Measurements from ENCODE around the gene PIF1.
"Not testable (repeated sequence)": the region's sequence is repeated elsewhere in the genome, so short reads cannot be mapped to it uniquely, and the experiment has no call there.

The PIF1 gene

DNA sequence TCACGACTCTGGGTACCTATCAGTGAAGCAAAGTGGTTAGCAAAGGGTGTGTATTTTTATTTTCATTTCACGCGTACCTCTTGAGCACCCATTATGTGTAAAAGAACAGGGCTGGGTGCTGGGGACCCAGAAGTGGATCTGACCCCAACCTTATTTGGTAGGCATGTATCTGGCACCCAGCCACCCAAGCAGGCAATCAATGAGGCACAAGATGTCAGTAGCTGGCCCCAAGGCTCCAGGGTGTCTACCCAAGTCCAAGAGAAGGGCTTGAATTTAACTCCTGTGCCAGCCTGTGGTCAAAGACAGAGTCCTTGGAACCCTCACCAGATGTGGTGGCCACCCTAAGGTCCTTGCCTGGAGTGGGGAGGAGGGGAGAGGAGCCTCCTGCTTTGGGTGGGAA, 22.0 kb upstream of the PIF1 start:
- no peak for DNase-seq (ENCODE audit: low spot score)
- FAIRE-seq = no peak

DNA sequence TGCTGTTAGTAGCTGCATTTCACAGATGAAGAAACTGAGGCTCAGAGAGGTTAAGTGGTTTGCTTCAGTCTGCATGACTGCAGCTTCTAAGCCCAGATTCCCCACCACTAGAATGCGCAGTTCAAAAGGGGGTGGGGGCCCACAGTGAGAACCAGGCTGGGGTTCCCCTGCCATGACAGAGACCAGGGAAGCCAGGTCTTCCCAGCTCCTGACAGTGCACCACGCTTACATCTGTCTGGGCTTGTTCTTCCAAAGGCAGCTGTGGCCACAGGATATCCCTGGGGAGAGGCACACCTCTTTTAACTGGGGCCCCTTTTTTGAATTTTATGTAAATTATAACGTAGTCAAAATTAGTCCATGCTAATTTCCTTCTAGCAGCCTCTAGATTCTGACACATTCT, 21.6 kb upstream of the PIF1 start:
- FAIRE-seq (no peak), DNase-seq (ENCODE audit: low spot score) (no peak)

DNA sequence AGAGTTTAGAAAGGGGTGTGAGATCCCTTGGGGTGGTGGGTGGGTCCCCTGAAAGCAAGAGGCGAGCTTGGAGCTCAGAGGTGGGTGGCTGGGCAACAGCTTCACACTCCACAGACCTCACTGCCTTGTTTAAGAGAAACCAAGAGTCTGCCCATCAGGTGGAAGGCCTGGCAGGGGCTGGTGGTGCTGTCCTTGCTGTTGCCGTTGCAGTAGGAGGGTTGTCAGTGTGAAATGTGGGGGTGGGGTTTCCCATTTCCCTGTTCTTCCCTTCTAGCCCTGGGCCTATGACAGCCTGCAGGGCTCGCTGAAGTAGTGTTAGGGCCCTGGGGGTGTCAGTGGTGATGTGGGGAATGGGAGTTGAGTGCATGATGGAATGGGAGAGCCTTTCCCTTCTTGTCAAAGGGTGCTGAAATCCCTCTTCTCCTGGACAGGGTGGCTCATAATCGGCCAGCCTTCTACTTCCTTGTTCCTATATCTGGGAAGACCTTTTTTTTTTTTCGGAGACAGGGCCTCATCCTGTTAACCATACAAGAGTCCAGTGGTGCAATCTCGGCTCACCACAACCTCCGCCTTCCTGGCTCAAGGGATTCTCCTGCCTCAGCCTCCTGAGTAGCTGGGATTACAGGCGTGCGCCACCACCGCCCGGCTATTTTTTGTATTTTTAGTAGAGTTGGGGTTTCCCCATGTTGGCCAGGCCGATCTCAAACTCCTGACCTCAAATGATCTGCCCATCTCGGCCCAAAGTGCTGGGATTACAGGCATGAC, 20.6 kb upstream of the PIF1 start:
- no peak for DNase-seq (ENCODE audit: low spot score)
- no peak for FAIRE-seq

DNA sequence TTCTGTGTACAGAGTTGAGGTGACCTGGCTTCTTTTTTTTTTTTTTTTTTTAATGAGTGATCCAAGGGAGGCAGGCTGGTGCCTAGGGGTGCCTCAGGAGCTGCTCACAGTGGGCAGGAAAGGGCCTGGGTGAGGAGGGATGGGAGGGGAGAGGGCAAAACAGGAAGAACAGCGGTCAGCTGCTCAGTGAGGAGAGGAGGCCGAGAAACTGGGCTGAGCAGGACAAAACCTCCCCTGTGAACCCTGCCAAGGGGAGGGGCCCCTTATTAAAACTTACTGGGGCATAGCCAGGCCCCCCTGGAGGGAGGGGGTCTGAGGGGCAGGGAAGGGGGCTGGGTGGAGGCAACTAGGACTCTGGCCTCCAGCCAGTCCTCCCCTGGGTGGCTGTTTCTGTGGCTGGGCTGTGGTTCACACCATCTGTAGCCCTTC, 19.8 kb upstream of the PIF1 start:
- FAIRE-seq (no peak), DNase-seq (ENCODE audit: low spot score) (no peak)

DNA sequence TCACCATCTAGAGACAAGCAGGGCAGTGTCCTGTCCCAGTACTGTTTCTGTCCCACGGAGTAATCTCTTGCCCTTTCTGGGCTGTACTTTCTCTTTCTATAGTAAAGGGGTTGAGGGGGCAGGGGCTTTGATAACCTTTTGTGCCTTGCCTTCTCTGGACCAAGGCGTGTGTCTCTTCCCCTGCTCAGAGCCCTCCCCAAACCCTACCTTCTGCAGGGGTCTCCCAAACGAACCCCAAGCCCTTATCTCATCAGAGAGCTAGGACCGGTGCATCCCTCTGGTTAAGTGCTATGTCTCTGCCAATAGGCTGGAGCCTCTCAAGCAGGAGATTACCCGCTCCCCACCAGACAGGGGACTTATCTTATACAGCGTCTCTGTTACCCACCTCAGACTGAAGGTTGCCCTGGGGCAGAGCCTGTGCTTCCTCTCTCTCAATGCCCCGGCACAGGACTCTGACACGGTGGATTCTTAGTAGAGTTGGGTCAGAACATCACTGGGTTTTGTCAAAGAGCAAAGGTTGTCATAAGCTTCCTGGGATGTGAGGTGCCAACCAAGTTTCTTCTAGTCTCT, 19.2 kb upstream of the PIF1 start:
- FAIRE-seq (no peak), DNase-seq (ENCODE audit: low spot score) (no peak)

DNA sequence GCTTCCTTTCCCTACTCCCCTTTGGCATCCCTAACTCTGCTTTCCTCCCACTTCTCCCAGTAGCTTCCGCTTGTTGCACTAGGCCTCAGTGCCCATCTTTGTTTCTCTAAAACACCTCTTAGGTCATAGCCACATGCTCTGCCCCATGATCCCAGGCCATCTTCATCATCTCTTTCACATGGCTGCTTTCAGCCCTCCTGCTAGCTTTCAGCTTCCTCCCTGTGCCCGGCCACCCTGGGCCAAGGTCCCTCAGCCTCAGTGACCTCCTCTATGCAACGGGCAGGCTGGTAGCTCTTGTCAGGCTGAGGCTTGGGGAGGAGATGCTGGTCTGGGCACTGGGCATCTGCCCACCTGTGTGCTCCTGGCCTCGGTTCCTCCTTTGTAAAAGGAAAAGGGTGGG, 18.5 kb upstream of the PIF1 start:
- no peak for DNase-seq (ENCODE audit: low spot score)
- FAIRE-seq = no peak

DNA sequence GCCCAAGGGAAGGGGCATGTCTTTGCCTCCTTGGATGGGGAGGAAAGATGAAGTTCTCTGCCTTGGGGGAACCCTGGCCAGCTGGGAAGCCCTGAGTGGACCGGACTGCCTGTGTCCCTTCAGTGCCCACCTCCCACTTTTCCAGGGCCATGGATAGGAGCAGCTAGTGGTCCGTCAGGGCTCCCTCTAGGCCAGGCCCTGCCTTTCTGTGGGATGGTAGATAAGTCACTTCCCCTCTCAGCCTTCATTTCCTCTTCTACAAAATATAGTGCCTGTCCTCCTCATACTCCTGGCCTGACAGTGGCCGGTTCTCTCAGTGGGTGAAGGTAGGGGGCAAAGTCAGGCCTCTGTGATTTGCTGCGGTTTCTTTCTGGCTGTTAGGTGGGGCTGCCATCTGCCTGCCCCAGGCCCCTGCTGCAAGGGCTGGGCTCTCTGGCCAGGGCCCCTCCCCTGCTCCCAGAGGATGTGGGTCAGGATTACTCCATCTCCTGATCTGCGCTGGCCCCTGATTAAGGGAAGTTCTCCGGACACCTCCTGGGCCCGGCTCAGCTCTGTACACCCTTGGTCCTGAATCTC, 17.6 kb upstream of the PIF1 start:
- DNase-seq (ENCODE audit: low spot score) = no peak
- no peak for FAIRE-seq

DNA sequence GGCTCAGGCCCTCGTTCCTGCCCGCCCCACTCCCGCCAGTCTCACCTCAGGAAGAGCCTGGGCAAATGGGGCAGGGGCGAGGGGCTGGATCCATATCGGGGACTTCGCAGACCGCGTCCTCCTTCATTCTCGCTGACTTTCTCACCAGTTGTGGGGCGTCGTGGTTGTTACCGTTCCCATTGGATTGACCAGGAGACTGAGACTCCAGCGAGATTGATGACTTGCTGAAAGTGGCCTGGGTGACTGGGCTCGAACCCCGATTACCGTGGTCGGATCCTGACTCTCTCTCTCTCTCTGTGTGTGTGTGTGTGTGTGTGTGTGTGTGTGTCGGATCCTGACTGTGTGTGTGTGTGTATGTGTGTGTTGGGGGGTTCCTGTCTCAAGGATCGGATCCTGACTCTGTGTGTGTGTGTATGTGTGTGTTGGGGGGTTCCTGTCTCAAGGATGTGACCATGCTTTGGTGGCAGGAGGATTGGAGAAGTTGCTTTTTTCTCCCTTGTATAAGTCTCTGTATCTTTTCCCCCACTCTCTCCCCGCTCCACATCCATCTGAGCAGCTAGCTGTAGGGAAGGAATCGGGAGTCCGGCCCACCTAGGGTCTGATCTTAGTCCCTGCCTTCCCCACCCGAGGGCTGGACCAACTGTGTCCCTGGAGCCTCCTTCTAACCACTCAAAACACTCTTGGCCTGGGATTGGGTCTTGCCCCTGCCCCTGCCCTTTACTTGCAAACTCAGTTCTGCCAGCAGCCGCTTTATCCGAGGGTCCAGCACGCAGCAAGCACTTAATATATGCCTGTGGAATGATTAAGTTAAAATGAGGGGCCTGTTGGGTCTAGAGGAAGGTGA, 16.9 kb upstream of the PIF1 start:
- DNase-seq (ENCODE audit: low spot score) (no peak), FAIRE-seq (no peak)

DNA sequence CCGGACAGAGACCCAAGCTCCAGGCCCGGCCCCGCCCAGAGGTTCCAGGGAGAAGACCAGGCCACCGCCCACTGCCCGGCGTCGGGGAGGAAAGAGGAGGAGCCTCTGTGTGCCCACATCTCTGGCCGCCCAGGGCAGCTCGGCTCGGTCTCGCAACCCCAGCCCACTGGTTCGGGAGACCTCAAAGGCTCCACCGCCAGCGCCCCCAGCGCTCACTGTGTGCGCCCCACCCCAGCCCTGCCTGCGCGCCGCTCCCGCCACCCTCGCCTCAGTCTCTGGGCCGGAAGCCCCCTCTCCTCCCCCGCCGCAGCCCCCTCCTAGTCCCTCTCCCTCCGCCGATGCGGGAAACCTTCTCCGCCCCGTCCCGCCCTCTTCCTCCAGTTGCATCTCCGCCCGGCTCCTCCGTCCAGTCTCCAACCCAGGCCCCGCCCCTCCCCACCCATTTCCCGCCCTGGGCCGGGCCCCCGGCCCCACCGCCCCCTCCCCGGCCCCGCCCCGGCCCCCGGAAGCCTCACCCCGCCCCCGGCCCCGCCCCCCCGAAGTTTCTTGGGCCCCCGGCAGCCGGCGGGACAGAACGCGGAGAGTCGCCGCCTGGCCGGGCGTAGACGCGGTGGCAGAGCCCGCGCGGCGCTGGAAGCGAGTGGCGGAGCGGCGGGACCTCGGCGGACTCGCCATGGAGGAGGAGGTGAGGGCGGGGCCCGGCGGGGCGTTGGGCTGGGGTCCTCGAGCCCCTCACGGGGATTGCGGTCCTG, 16.1 kb upstream of the PIF1 start, which contains the start of gene PLEKHO2:
Gene PLEKHO2, plus strand, starts transcription at position 572 of the 752 bp plus-strand sequence. Its CDS starts 102 bp downstream, at position 674.
- peak; percentile 75 for DNase-seq (ENCODE audit: low spot score)
- no peak for FAIRE-seq

DNA sequence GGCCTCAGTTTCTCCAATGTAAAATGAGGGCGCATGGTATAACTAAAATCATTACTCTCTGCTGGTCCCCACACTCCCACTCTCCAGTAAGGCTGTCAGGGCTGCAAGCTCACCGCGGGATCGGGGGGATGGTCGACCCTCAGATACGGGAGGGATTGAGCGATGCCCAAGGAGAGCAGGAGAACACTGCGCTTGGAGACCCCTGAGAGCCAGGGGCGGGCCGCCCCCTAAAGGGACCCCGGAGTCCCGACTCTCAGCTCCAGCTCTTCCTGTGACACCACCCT, 15.6 kb upstream of the PIF1 start:
- DNase-seq (ENCODE audit: low spot score) (no peak), FAIRE-seq (no peak)

DNA sequence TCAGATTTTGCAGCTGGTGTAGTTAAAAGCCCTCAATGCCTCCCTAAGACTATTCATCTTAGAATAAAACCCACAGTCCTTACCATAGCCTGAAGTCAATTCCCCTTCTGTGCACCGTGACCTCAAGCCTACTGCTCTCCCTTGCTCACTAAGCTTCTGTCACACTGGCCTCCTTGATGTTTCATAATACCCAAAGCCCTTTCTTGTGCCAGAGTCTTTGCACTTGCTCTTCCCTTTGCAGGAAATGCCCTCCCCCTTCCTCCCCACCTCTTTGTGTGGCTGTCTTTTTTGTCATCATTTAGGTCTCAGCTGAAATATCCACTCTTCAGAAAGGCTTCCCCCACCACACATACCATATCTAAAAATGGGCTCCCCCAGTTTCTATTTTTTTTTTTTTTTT, 12.1 kb upstream of the PIF1 start:
- FAIRE-seq = no peak
- no peak for DNase-seq (ENCODE audit: low spot score)

DNA sequence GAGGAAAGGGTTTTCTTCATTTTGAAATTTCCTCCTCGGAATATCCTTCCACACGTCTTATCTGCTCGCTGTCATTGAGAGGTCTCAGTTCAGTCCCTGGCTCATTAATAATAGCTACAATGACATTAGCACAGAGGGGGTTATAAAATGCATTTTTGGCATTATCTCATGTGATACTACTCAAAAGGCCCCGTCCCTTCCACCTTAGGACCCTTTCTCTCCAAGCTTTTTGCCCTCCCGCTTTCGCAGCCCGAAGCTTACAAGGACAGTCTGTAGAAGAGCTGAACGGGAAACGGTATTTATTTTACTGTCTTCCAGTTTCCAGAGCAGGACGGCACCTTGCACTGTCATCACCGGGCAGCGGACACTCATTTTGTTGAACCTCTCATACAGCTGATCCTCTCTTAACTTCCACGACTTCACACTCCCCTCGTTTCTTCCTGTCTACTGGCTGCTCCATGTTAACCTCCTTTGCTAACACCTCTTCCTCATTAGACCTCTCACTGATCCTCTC, 10.6 kb upstream of the PIF1 start:
- DNase-seq (ENCODE audit: low spot score) = no peak
- no peak for FAIRE-seq

DNA sequence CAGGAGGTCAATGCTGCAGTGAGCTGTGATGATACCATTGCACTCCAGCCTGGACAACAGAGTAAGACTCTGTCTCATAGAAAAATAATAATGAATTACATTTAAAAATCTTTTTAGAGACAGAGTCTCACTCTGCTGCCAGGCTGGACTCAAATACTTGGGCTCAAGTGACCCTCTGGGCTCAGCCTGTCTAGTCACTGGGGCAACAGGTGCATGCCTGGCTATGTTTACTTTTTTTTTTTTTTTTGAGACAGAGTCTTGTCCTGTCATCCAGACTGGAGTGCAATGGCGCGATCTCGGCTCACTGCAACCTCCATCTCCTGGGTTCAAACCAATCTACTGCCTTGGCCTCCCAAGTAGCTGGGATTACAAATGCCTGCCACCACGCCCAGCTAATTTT, 8.2 kb upstream of the PIF1 start:
- no peak for FAIRE-seq
- DNase-seq (ENCODE audit: low spot score) = no peak

DNA sequence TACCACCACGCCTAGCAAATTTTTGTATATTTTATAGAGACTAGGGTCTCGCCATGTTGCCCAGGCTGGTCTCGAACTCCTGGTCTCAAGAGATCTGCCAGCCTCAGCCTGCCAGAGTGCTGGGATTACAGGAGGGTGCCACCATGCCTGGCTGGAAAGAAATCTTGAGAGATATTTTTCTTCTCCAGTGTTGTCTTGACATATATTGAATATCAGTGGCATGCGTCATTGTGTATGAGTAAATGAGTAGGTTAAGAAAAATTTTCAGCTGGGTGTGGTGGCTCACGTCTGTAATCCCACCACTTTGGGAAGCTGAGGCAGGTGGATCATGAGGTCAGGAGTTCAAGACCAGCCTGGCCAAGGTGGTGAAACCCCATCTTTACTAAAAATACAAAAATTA, 3.5 kb upstream of the PIF1 start:
- no peak for FAIRE-seq
- peak; percentile 16 for DNase-seq (ENCODE audit: low spot score)

DNA sequence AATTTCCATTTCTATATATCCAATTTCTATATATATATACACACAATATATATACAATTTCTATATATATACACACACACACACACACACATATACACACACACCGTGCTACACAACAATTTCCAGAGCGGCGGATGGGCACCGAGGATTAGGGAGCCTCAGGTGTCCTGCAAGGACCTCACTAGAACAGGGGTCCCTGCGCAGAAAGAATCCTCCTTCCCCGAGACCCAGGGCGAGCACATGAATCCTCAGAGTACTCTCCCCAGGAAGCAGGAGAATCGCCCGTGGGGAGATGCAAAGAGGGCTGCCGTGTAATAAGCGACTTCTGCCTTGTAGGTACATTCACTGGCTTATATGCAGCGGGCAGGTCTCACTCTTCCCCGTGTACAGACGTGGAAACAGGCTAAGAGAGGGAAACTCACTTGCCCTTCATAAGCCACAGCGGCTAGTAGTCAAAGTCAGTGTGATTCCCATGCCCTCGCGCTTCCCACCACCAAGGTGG, 467 bp downstream of the PIF1 start:
- FAIRE-seq (no peak), DNase-seq (ENCODE audit: low spot score) (no peak)

DNA sequence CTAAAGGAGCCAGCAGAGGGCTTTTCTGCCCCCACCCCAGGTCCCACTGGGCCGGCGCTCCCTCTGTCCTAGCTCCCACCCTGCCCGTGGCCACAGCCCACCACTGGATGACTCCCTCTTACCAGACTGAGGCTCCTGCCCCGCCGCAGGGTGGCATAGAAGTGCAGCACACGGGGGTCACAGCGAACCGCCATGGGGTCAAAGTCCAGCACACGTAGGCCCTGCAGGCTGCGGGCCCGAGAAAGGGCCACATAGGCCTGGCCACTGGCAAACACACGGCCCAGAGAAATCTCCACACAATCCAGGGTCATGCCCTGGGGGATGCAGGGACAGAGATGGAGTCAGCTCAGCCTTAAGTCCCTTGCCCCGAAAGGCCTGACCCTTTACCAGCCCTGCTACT, 9.0 kb downstream of the PIF1 start:
- DNase-seq (ENCODE audit: low spot score) = no peak
- no peak for FAIRE-seq

DNA sequence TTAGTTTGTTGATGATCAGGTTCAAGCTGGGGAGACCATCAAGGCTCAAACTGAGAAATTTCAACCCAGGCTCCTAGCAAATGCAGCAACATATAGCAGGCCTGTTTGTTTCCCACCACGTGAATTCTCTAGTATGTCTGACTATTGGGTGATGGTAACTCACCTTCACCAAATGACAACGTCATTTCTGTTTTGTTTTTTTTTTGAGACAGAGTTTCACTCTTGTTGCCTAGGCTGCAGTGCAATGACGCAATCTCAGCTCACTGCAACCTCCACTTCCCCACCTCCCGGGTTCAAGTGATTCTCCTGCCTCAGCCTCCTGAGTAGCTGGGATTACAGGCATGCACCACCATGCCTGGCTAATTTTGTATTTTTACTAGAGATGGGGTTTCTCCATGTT, 10.5 kb downstream of the PIF1 start:
- not testable (repeated sequence) for DNase-seq (ENCODE audit: low spot score); FAIRE-seq

DNA sequence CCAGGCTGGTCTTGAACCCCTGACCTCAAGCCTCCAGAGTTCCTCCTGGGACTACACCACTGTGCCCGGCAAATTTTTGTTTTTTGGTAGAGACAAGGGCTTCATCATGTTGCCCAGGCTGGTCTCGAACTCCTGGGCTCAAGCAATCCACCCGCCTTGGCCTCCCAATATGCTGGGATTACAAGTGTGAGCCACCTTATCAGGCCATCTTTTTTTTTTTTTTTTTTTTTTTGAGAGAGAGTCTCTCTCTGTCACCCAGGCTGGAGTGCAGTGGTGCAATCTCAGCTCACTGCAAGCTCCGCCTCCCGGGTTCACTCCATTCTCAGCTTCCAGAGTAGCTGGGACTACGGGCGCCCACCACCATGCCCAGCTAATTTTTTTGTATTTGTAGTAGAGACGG, 11.2 kb downstream of the PIF1 start:
- DNase-seq (ENCODE audit: low spot score); FAIRE-seq: not testable (repeated sequence)

DNA sequence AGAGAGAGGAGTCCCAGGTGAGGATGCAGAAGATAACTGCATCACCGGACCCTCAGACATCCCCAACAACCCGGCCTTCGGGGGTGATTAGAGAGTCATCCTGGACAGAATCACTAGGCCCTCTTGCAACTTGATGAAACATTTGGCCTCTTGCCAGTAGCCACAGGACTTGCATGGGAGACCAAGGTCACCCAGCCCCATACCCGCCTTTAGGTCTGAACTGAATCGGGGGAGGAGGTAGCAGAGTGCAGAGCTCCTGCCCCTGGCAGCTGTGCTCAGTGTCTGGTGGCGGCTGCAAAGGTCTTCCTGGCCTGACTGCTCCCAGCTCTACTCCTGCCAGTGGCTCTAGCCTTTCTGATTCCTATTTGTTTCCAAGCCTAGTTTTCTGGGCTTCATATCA, 12.4 kb downstream of the PIF1 start:
- no peak for FAIRE-seq

DNA sequence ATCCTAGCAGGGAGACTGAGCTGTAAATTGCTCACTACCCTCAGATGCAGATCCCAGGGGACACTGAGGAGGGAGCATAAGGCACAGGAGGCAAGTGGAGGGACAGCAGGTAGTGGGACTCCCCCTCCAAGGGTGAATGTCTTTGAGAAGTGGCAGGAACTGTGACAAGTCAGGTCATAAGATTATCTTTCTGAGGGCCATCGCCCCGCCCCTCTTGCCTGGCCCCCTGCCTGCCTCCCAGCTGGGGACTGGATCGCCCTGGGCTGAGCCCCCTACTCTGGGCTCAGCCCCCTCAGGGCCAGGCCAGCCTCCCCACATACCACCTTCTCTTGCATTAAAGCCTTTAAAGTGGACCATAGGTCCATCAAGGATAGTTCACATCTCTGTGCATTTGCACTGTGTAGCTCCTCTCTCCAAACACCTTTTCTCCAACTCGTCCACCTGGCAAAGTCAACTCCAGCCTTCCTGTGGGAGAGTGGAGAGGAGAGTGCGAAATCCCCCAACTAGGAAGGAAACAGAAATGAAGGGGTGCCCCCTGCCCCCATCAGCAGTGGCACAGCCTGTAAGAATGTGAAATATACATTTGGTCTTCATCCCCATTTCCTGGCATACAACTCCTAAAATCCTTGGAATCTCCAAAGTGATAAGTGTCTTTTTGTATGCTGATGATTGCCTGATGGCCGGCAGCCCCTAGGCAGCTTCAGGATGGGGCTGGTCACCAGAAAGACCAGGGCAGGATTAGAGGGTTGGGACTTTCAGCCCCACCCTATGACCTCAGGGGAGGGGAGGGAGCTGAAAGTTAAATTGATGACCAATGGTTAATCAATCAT, 14.7 kb downstream of the PIF1 start:
- FAIRE-seq = no peak
- DNase-seq (ENCODE audit: low spot score) = no peak

More for the DNA sequence above, 12.4 kb downstream of the PIF1 start:
- DNase-seq (ENCODE audit: low spot score) = peak; percentile 64

Data from RCC 7860 (cell line).